ENCODE measurements around the gene LIMA1. TPM values are rescaled to one million over a fixed set of nuclear protein-coding genes. Genes with fewer than 3 reads are reported as not detected.
"Not testable (repeated sequence)": the region's sequence is repeated elsewhere in the genome, so short reads cannot be mapped to it uniquely, and the experiment has no call there.

The LIMA1 gene
- total RNA-seq, 2 experiments from 2014 or later, result 16.9 to 22.4 TPM

DNA sequence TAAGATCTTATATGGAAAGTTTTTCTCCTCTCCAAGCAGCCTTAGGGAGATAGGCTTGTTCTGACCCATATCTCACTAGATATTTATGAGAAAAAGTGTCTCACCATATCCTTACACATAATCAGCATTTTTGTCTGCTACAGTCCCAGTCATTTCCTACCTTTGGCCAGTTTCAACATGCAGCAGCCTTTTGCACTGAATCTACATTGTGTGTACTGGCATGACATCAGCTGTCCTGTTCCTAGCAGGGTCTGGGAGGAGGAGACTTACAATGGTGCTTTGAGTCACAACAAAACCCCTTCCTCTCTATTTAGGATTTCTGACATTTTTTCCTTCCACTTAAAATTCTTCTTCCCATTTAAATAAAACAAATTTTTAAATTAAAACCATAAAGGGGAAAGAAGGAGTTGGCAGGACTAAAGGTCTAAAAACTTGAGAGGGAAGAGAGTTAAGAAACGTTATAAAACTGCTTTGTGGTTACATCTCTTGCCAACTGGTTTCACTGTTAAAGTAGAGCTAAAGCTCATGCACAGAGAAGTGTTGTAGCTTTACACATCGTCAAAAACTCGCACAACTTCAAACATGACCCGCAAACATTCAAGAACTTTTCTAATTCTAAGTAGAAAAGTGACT is 62.8 kb downstream of the LIMA1 start:
- no peaks in the 10 kb centered on the region for H3K9me3 Mint-ChIP-seq
- H3K27me3 Mint-ChIP-seq, result no peaks in the 10 kb centered on the region
- no peaks in the 10 kb centered on the region for H3K36me3 Mint-ChIP-seq (ENCODE audit: low read depth)
- DNase-seq, result peak; percentile 41
- POLR2A ChIA-PET, result interaction anchor here (1.5 kb wide), 1 partner anchor 63 kb away, joined by 6 read pairs; the partner anchor contains the start of gene LIMA1
- no peak overlapping the region for H3K27ac Mint-ChIP-seq
- CTCF ChIA-PET, result interaction anchor here (0.6 to 3.0 kb wide), 9 partner anchors 9 to 110 kb away, joined by 3 to 13 read pairs (median 6); partner anchors contain the start of gene COX14
- H3K4me1 Mint-ChIP-seq, result peaks cover 36% of the 10 kb centered on the region
- H3K4me3 Mint-ChIP-seq, result no peak overlapping the region

- Mint-ChIP-seq H3K27me3 (no peaks in the 10 kb centered on the region), H3K4me3 (no peak overlapping the region), H3K36me3 (ENCODE audit: low read depth) (peaks cover 2% of the 10 kb centered on the region), H3K27ac (no peak overlapping the region), H3K4me1 (peaks cover 40% of the 10 kb centered on the region), H3K9me3 (no peaks in the 10 kb centered on the region)
- ChIA-PET POLR2A (no interaction called here), CTCF (interaction anchor here (2.3 to 2.9 kb wide), 2 partner anchors 11 to 16 kb away, joined by 6 to 7 read pairs; no protein-coding TSS in a partner anchor)
- DNase-seq, result no peak
Measured at GRCh38 chr12:50219544-50219943, 63.8 kb downstream of the LIMA1 start.

DNA sequence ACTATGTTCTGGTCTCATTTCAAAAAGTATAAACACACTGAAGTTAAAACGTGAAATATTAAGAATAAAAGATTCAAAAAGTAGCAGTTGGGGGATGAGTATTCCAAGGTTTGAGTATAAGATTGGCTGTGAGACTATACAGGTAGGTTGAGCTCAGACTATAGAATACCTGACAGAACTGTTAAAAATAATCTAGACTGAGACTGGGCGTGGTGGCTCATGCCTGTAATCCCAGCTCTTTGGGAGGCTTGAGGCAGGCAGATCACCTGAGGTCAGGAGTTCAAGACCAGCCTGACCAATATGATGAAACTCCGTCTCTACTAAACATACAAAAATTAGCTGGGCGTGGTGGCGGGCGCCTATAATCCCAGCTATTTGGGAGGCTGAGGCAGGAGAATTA is 64.3 kb downstream of the LIMA1 start:
- CTCF ChIA-PET, result interaction anchor here (0.7 to 2.9 kb wide), 5 partner anchors 10 to 1370 kb away, joined by 3 to 7 read pairs (median 5); no protein-coding TSS in a partner anchor
- H3K4me1 Mint-ChIP-seq, result peaks cover 38% of the 10 kb centered on the region
- H3K4me3 Mint-ChIP-seq; H3K36me3 Mint-ChIP-seq (ENCODE audit: low read depth); DNase-seq; POLR2A ChIA-PET; H3K9me3 Mint-ChIP-seq; H3K27me3 Mint-ChIP-seq; H3K27ac Mint-ChIP-seq: not testable (repeated sequence)

DNA sequence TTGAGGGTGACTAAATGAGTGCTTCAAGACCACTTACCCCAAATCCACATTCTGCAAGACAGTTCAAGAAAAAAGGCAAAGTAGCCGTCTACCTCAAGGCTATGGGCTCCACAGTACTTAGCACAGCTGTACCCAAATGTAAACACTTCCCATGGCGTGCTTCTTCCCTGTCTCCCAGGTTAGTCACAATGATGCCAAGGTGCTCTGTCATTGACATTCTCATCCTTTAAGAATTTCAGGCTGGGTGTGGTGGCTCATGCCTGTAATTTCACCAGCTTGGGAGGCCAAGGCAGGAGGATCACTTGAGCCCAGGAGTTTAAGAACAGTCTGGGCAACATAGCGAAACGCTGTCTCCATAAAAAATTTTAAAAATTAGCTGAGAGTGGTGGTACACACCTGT is 64.9 kb downstream of the LIMA1 start:
- H3K4me1 Mint-ChIP-seq, result peaks cover 38% of the 10 kb centered on the region
- CTCF ChIA-PET, result interaction anchor here (0.7 to 2.3 kb wide), 5 partner anchors 10 to 1371 kb away, joined by 3 to 6 read pairs (median 3); no protein-coding TSS in a partner anchor
- POLR2A ChIA-PET, result no interaction called here
- H3K36me3 Mint-ChIP-seq (ENCODE audit: low read depth), result peaks cover 2% of the 10 kb centered on the region
- no peak overlapping the region for H3K27ac Mint-ChIP-seq
- no peak for DNase-seq
- no peaks in the 10 kb centered on the region for H3K27me3 Mint-ChIP-seq
- H3K4me3 Mint-ChIP-seq, result no peak overlapping the region
- H3K9me3 Mint-ChIP-seq, result no peaks in the 10 kb centered on the region

- Mint-ChIP-seq H3K9me3 (no peaks in the 10 kb centered on the region), H3K4me1 (peaks cover 40% of the 10 kb centered on the region), H3K27ac (no peak overlapping the region), H3K27me3 (no peaks in the 10 kb centered on the region), H3K4me3 (no peak overlapping the region), H3K36me3 (ENCODE audit: low read depth) (peaks cover 6% of the 10 kb centered on the region)
- ChIA-PET CTCF (interaction anchor here (0.6 to 1.3 kb wide), 5 partner anchors 12 to 1641 kb away, joined by 3 to 4 read pairs (median 3); partner anchors contain the start of gene COX14), POLR2A (no interaction called here)
- no peak for DNase-seq
Measured at GRCh38 chr12:50217202-50217601, 66.1 kb downstream of the LIMA1 start.

DNA sequence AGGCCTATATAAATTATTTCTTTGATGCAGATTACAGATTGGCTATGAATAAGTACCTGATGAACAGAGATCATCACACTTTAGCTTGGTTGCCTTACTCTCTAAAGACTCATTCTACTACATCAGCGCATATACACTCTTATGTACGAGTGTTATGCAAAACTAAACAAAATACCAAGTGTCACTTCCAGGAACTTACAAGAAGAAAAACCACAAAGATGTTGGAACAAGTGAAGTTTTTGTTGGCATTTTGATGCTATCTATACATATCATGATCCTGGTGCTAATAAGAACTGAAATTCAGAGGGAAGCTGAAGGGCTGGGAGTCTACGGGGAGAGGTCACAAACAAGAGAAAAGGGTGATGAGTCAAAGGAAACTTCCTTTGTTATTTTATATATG is 68.3 kb downstream of the LIMA1 start:
- Mint-ChIP-seq H3K4me1 (peaks cover 47% of the 10 kb centered on the region), H3K27me3 (no peaks in the 10 kb centered on the region), H3K9me3 (no peaks in the 10 kb centered on the region), H3K27ac (peak overlapping the region; percentile 34), H3K4me3 (no peak overlapping the region), H3K36me3 (ENCODE audit: low read depth) (peaks cover 7% of the 10 kb centered on the region)
- ChIA-PET POLR2A (interaction anchor here (0.6 to 0.7 kb wide), 2 partner anchors 69 to 83 kb away, joined by 3 to 4 read pairs; no protein-coding TSS in a partner anchor), CTCF (interaction anchor here (0.6 to 1.1 kb wide), 2 partner anchors 11 to 195 kb away, joined by 3 read pairs; no protein-coding TSS in a partner anchor)
- no peak for DNase-seq

DNA sequence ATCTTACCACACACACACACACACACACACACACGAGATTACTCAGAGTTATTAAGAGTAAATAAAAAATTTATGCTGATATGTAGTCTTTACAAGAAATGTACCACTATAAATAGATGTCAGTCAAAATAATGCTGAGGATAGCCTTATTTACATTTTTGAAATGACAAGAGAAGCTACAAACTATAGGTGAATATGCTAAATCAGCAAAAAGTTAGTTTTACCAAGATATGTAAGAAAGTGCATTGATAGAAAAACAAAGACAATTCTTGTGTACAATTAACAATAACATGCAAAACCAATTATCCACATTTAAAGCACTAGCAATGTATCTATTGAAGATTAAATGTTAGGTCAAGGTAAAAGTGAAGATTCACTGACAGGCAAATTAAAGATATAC is 69.3 kb downstream of the LIMA1 start:
- H3K27ac Mint-ChIP-seq, result no peak overlapping the region
- ChIA-PET POLR2A (no interaction called here), CTCF (no interaction called here)
- H3K4me3 Mint-ChIP-seq, result no peak overlapping the region
- peaks cover 7% of the 10 kb centered on the region for H3K36me3 Mint-ChIP-seq (ENCODE audit: low read depth)
- no peak for DNase-seq
- no peaks in the 10 kb centered on the region for H3K27me3 Mint-ChIP-seq
- H3K4me1 Mint-ChIP-seq, result peaks cover 41% of the 10 kb centered on the region
- no peaks in the 10 kb centered on the region for H3K9me3 Mint-ChIP-seq

GRCh38 chr12:50213439-50213838 is 69.9 kb downstream of the LIMA1 start:
- Mint-ChIP-seq H3K27me3 (no peaks in the 10 kb centered on the region), H3K4me3 (no peak overlapping the region), H3K27ac (peak overlapping the region; percentile 1), H3K4me1 (peaks cover 38% of the 10 kb centered on the region), H3K36me3 (ENCODE audit: low read depth) (peaks cover 7% of the 10 kb centered on the region), H3K9me3 (no peaks in the 10 kb centered on the region)
- POLR2A ChIA-PET, result no interaction called here
- CTCF ChIA-PET, result interaction anchor here (1.2 kb wide), 1 partner anchor 11 kb away, joined by 3 read pairs; no protein-coding TSS in a partner anchor
- no peak for DNase-seq

DNA sequence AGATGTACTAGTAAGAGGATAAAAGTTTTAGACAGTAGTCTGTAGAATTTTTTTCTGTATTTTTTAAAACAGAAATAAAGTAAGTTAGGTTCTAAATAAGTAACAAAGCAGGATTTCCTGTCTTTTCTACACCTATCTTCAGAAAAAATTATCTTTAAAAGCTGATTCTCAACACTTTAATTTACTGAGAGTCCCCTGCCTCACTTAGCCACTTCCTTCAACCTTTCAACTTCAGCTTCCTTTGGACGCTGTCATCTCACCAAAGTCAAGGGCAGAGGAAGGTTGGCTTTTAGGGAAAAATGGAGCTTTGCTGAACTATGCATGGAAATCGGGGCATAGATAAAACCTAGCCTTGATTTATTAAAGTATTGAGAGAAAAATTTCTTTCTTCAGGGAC is 71.3 kb downstream of the LIMA1 start:
- Mint-ChIP-seq H3K27ac (peak overlapping the region; percentile 88), H3K4me1 (peaks cover 34% of the 10 kb centered on the region), H3K4me3 (peak overlapping the region; percentile 37), H3K36me3 (ENCODE audit: low read depth) (peaks cover 7% of the 10 kb centered on the region), H3K9me3 (no peaks in the 10 kb centered on the region), H3K27me3 (no peaks in the 10 kb centered on the region)
- ChIA-PET POLR2A (no interaction called here), CTCF (interaction anchor here (0.7 to 1.4 kb wide), 3 partner anchors 9 to 12 kb away, joined by 3 to 7 read pairs (median 3); no protein-coding TSS in a partner anchor)
- DNase-seq, result no peak

DNA sequence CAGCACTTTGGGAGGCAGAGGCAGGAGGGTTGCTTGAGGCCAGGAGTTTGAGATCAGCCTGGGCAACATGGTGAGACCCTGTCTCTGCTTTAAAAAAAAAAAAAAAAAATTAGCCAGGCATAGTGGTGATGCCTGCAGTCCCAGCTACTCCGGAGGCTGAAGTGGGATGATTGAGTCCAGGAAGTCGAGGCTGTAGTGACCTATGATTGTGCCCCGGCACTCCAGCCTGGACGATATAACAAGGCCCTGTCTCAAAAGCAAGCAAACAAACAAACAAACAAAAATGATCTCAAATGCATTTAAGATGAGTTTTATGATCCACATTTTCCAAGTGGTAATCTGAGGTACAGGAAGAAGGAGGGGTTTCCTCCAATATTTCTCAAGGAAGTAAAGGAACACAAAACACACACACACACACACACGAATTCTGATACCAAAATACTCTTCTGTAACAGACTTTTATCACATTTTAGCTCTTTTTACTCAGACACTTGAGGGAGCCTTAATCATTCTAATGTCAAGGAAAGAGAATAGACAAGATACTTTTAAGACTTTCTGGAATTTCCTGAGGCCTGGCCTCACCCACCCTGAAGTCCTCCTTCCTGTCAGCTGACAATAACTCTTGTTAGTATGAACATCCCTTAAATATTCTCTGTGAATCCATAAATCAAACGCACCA is 71.8 kb downstream of the LIMA1 start:
- peak overlapping the region; percentile 88 for H3K27ac Mint-ChIP-seq
- no peak for DNase-seq
- H3K36me3 Mint-ChIP-seq (ENCODE audit: low read depth), result peaks cover 7% of the 10 kb centered on the region
- POLR2A ChIA-PET, result interaction anchor here (0.6 kb wide), 1 partner anchor 44 kb away, joined by 3 read pairs; the partner anchor contains the start of gene CERS5
- H3K27me3 Mint-ChIP-seq, result no peaks in the 10 kb centered on the region
- H3K4me1 Mint-ChIP-seq, result peaks cover 33% of the 10 kb centered on the region
- H3K4me3 Mint-ChIP-seq, result peak overlapping the region; percentile 37
- CTCF ChIA-PET, result interaction anchor here (0.7 to 2.1 kb wide), 6 partner anchors 9 to 100 kb away, joined by 3 to 10 read pairs (median 6); partner anchors contain the start of gene COX14
- H3K9me3 Mint-ChIP-seq, result no peaks in the 10 kb centered on the region

- Mint-ChIP-seq H3K27me3 (no peaks in the 10 kb centered on the region), H3K4me3 (no peak overlapping the region), H3K4me1 (peaks cover 16% of the 10 kb centered on the region), H3K36me3 (ENCODE audit: low read depth) (peaks cover 2% of the 10 kb centered on the region), H3K27ac (no peak overlapping the region), H3K9me3 (no peaks in the 10 kb centered on the region)
- CTCF ChIA-PET, result interaction anchor here (0.9 to 1.0 kb wide), 2 partner anchors 13 to 16 kb away, joined by 3 to 4 read pairs; no protein-coding TSS in a partner anchor
- POLR2A ChIA-PET, result no interaction called here
- DNase-seq, result no peak
Measured at GRCh38 chr12:50207424-50207823, 75.9 kb downstream of the LIMA1 start.

DNA sequence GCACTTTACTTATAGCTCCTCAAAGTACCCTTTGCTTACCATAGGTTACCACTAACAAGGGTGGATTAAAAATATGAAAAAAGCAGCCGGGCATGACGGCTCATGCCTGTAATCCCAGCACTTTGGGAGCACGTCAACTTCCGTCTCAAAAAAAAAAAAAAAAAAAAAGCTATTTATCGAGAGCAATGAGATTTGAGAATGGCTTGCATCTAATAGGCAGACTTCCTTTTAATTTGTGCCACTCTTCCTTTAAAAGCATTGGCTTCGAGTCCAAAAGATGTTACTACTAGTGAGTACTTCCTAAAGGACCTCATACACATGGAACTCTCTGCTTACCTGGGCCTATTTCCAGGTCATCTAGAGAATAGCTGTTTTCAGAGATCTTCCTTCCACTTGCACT is 77.7 kb downstream of the LIMA1 start:
- ChIA-PET CTCF (interaction anchor here (1.4 kb wide), 1 partner anchor 11 kb away, joined by 3 read pairs; no protein-coding TSS in a partner anchor), POLR2A (no interaction called here)
- no peak for DNase-seq
- H3K4me3 Mint-ChIP-seq, result no peak overlapping the region
- H3K4me1 Mint-ChIP-seq, result peaks cover 3% of the 10 kb centered on the region
- no peaks in the 10 kb centered on the region for H3K27me3 Mint-ChIP-seq
- no peaks in the 10 kb centered on the region for H3K36me3 Mint-ChIP-seq (ENCODE audit: low read depth)
- no peaks in the 10 kb centered on the region for H3K9me3 Mint-ChIP-seq
- H3K27ac Mint-ChIP-seq, result no peak overlapping the region

DNA sequence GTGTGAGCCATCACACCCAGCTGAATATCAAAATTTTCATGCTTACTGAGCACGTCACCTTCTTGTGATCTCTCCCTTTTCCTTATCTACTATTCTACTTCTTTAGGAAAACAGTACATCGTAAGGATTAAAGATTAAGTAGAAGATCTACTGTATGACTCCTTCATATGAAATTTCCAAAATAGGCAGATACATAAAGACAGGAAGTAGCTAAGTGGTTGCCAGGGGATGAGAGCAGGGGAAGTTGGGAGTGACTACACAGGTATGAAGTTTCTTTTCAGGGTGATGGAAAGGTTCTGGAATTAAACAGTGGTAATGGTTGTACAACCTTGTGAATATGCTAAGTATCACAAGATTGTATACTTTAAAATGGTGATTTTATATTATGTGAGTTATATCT is 79.6 kb downstream of the LIMA1 start:
- POLR2A ChIA-PET, result no interaction called here

More for the DNA sequence above, 79.6 kb downstream of the LIMA1 start:
- Mint-ChIP-seq H3K36me3 (ENCODE audit: low read depth) (peaks cover 6% of the 10 kb centered on the region), H3K4me1 (no peaks in the 10 kb centered on the region), H3K27me3 (no peaks in the 10 kb centered on the region), H3K27ac (no peak overlapping the region), H3K4me3 (no peak overlapping the region), H3K9me3 (no peaks in the 10 kb centered on the region)
- no peak for DNase-seq
- CTCF ChIA-PET, result interaction anchor here (0.6 to 1.6 kb wide), 7 partner anchors 12 to 1392 kb away, joined by 3 to 6 read pairs (median 3); partner anchors contain the start of gene COX14

All from activated CD4-positive, alpha-beta T cell treated with anti-CD3 and anti-CD28 coated beads, Interleukin-2, amount 10 ng/mL, durations not matched to agents 7 days and 5 days (primary cell).